A549 (cell line): Measurements from ENCODE around the gene RILPL1.

Source experiments
- NFE2L2 ChIP-seq: fragments of 150-350 bp; conservative IDR thresholded peaks from 2 replicates; pipeline ENCODE4 v1.6.1; 2014; ENCODE audit warnings: low read length
- POLR2A ChIP-seq: IDR thresholded peaks from 2 replicates; pipeline ENCODE4 v1.6.1; 2012; ENCODE audit warnings: mild to moderate bottlenecking, low read length
- RCOR1 ChIP-seq: fragments of 150-350 bp; IDR thresholded peaks from 2 replicates; pipeline ENCODE4 v1.6.1; 2014; ENCODE audit warnings: antibody characterized with exemption, low read length, low read depth
- RNF2 ChIP-seq: fragments of 200-600 bp; sonication (generic); IDR thresholded peaks from 2 replicates; pipeline ENCODE4 v1.6.1; 2016; ENCODE audit warnings: low read depth, mild to moderate bottlenecking, antibody characterized with exemption, moderate library complexity, borderline replicate concordance
- SMC3 ChIP-seq: fragments of >200 bp; sonication (Bioruptor Twin); formaldehyde crosslinking; IDR thresholded peaks from 3 replicates; pipeline ENCODE4 v1.6.1; 2018; ENCODE audit warnings: inconsistent platforms
- TF ChIP-seq, protein P1 (sequence below): fragments of >200 bp; sonication (Bioruptor Twin); formaldehyde crosslinking; IDR thresholded peaks from 3 replicates; pipeline ENCODE4 v1.5.1; 2016

DNA sequence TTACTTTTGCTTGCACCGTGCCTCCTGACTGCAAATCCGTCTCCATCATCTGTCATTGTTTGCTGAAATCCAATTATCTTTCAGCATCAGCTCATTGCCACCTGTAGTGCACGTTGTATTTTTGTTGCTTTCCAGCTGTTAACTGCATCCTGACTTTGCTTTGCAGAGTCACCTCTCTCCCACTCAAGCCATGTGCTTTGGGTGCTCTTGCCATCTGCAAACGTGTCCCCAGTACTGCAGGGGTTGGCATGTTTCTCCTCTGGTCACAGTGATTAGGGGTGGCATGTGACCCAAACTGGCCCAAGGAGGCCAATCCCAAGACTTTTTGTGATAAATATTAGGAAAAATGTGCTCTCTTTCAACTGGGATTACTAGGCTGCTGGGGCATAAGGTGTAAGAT lies 40.4 kb upstream of the RILPL1 start:
- TF ChIP-seq POLR2A (no peak), RCOR1 (no peak), SMC3 (no peak), RNF2 (no peak), NFE2L2 (no peak)
- TF ChIP-seq, protein P1, sequence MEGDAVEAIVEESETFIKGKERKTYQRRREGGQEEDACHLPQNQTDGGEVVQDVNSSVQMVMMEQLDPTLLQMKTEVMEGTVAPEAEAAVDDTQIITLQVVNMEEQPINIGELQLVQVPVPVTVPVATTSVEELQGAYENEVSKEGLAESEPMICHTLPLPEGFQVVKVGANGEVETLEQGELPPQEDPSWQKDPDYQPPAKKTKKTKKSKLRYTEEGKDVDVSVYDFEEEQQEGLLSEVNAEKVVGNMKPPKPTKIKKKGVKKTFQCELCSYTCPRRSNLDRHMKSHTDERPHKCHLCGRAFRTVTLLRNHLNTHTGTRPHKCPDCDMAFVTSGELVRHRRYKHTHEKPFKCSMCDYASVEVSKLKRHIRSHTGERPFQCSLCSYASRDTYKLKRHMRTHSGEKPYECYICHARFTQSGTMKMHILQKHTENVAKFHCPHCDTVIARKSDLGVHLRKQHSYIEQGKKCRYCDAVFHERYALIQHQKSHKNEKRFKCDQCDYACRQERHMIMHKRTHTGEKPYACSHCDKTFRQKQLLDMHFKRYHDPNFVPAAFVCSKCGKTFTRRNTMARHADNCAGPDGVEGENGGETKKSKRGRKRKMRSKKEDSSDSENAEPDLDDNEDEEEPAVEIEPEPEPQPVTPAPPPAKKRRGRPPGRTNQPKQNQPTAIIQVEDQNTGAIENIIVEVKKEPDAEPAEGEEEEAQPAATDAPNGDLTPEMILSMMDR: no peak
